GM19239 (cell line): Measurements from ENCODE around the gene SAMD4A.

Experiments
- DNase-seq: peaks from one replicate; pipeline ENCODE4 v3.0.0; 2011; ENCODE audit warnings: low spot score; ENCODE audit not compliant: insufficient read length
- FAIRE-seq: peaks from 2 replicates; lab custom pipeline; 2011; peaks lifted over from hg19 to GRCh38; lab: Jason Lieb, UNC

SAMD4A gene

GRCh38 chr14:54566410-54567223, at the start of gene SAMD4A:
Gene SAMD4A, plus strand, starts transcription at chr14:54567128. Its CDS starts 789 bp downstream, at chr14:54567917.
- DNase-seq (peak; percentile 53), FAIRE-seq (peak; percentile 33)

DNA sequence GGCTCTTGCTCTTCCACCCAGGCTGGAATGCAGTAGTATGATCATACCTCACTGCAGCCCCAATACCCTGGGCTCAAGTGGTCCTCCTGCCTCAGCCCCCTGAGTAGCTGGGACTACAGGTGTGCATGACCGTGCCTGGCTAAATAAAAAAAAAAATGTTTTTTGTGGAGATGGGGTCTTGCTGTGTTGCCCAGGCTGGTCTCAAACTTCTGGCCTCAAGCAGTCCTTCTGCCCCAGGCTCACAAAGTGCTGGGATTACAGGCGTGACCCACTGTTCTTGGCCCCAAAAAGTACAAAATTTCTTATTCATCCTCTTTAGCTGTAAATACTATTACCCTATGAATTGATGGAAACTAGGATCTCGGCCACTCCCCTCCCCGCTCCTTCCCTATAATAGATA, 42.5 kb upstream of the SAMD4A start:
- DNase-seq, result no peak
- FAIRE-seq, result no peak

- no peak for DNase-seq
Observed at GRCh38 chr14:54528973-54529372, 38.0 kb upstream of the SAMD4A start.

GRCh38 chr14:54529811-54530210, 37.1 kb upstream of the SAMD4A start:
- no peak for DNase-seq
- FAIRE-seq, result no peak

More at GRCh38 chr14:54528973-54529372, 38.0 kb upstream of the SAMD4A start:
- no peak for FAIRE-seq

GRCh38 chr14:54532111-54533012, 34.6 kb upstream of the SAMD4A start:
- peak; percentile 88 for FAIRE-seq
- DNase-seq, result no peak

DNA sequence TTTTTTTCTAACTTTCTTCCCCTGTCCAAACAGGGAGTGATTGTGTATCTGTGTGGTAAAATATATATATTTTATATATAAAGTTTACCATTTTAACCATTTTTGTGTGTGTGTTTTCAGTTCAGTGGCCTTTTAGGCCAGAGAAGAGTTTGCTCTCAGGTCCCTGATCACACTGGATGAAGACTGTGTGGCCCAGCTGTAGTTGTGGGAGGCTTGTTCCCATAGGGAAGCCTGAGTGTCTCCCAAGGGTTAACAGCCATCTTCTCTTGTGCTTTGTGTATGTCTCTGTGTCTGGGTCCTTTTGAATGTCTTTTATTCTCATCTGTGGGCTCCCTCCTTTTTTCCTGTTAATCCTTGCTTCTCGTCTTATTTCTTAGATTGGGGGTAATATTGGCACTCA, 33.8 kb upstream of the SAMD4A start:
- FAIRE-seq (peak; percentile 76), DNase-seq (no peak)

DNA sequence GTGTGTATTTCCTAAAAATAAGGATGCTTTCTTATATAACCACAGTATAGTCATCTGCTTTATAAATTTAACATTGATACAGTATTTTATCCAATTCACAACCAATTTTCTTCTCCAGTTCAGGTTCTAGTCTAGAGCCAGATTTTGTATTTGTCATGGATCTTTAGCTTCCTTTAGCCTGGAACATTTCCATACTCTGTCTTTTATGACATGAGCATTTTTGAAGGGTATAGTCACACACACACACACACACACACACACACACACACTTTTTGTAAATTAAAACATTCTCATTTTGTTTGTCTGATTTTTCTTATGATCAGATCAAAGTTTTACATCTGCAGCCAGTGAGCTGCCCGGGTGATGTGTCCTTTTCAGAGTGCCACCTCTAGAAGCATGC, 31.8 kb upstream of the SAMD4A start:
- FAIRE-seq (no peak), DNase-seq (no peak)

- FAIRE-seq (no peak), DNase-seq (no peak)
Observed at GRCh38 chr14:54535646-54536045, 31.3 kb upstream of the SAMD4A start.

DNA sequence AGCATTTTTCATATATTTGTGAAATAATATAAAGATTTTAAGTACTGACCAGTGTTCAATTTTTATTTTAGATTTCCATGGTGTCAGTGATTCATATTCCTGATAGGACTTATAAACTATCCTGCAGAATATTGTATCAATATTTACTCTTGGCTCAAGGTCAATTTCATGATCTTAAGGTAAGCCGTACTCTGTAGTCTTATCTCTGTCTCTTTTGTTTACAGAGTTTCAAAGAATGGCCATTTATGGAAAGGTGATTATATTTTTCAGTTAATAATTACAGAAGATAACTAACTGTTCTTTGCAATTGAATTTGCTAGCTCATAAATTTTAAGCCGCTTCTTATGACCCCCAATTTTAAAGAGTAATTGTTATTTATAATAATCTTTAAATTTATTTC, 29.3 kb upstream of the SAMD4A start:
- no peak for FAIRE-seq
- DNase-seq, result no peak

GRCh38 chr14:54538055-54538454, 28.9 kb upstream of the SAMD4A start:
- FAIRE-seq (no peak), DNase-seq (no peak)

DNA sequence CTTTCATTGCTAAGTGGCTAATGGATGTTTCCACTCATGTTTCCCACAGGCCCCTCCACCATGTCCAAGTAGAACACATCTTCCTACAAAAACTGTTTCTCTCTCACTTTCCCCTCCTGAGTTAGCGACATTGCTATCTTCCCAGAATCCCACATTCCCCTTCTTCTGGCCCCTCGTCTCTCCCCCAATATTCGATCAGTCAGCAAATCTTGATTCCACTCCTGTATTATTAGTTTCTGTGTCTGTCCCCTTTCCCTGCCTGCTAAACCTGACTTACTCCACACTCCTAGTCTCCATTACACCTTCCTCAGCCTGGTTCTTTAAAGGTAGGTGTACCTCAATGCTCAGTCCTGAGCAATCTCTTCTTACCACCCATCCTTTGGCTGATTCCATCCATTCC, 19.3 kb upstream of the SAMD4A start:
- no peak for DNase-seq
- no peak for FAIRE-seq

DNA sequence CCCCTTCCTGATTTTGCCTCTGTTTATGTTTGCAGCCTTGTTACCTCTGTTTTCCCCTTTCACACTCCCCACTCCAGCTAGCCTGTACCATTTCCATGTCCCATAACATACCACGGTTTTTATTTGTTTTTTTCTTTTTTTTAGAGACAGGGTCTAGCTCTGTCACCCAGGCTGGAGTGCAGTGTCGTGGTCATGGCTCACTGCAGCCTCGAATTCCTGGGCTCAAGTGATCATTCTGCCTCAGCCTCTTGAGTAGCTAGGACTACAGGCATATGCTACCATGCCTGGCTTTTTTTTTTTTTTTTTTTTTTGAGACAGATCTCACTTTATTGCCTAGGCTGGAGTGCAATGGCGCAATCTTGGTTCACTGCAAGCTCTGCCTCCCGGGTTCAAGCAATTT, 18.4 kb upstream of the SAMD4A start:
- DNase-seq (no peak), FAIRE-seq (no peak)

GRCh38 chr14:54549862-54550261, 17.1 kb upstream of the SAMD4A start:
- DNase-seq (no peak), FAIRE-seq (no peak)

- no peak for FAIRE-seq
- no peak for DNase-seq
Observed at GRCh38 chr14:54550514-54550913, 16.4 kb upstream of the SAMD4A start.

GRCh38 chr14:54554401-54554800, 12.5 kb upstream of the SAMD4A start:
- FAIRE-seq (no peak), DNase-seq (no peak)

DNA sequence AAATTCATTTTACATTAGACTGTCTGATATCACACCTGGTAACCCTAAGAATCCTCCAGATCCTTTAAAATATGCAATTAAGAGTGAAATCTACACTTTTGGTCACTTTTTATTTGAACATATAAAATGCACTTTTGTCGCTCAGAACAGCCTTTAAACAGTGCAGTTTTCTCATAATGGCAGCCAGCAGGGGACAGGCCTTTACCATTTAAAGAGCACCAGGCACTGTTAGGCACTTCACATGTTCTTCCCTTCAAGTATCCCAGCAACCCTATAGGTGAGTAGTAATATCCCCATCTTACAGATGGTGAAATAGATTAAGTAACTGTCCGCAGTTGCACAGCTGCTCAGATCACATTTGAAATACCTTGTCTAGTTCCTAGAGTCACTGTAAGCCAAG, 11.3 kb upstream of the SAMD4A start:
- FAIRE-seq (no peak), DNase-seq (no peak)

GRCh38 chr14:54556535-54556934, 10.4 kb upstream of the SAMD4A start:
- DNase-seq, result no peak
- FAIRE-seq, result no peak

GRCh38 chr14:54562334-54562733, 4.6 kb upstream of the SAMD4A start:
- FAIRE-seq (no peak), DNase-seq (no peak)

DNA sequence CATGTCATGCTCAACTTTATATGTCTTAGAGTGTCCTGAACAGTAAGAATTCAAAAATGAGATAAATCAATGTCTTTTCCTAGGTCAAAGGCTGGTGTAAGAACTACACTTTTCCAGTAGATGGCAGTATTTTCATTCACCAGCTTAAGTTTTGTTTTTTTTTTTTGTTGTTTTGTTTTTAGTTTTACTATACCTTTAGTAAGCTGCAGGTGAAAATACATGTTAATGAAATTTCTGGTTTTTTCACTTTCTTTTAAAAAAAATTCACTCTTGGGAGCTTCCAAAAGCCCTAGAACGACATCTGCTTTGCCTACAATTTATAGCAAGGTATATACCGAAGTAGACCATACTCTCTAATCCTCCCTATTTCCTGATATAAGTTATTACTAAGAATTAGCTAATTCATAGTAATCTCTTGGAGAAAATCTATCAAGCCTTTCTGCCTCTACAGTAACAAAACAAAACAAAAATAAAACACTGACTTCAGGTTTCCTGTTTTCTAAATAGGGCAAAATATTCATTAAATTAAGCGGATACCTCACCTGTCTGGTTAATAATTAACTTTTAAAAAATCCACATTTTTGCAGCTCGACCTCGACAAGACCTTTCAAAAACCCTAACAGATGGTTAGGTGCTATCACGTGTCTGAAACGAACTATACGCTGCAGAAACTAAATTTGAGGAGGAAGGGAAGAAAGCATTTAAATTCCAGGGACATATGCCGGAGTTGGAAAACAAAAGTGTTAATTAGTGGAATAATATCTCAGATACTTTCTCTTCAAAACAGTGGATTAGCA, 2.7 kb upstream of the SAMD4A start:
- FAIRE-seq, result peak; percentile 85
- DNase-seq, result peak; percentile 8
